Measurements from ENCODE around the gene SMIM38.

- TF ChIP-seq CTCF (IDR thresholded peaks at IDR 0.05) = no peak
- TF ChIP-seq ZFX (IDR thresholded peaks at IDR 0.05; ENCODE audit: borderline replicate concordance) = no peak
Observed at GRCh38 chr11:69159150-69159852, 3.6 kb downstream of the SMIM38 start.
